Endothelial cell of umbilical vein (primary cell): ENCODE measurements around the gene WASHC2A. TPM values are rescaled to one million over a fixed set of nuclear protein-coding genes. Genes with fewer than 3 reads are reported as not detected.
"Not testable (repeated sequence)": the region's sequence is repeated elsewhere in the genome, so short reads cannot be mapped to it uniquely, and the experiment has no call there.

Source experiments
- BruUV-seq: library from RNA; stranded (reverse); fragments of 400-500 nt; replicated peaks from 2 replicates; lab custom pipeline; 2021; lab: Mats Ljungman, UMichigan
- CTCF ChIA-PET: fragments of 300-600, 350-600 bp; sonication (Branson Sonifier 250); formaldehyde crosslinking; loops from one replicate; lab custom pipeline; 2021; ENCODE audit warnings: antibody characterized with exemption, inconsistent platforms; lab: Charles Lee
- POLR2A ChIA-PET: fragments of 300-600, 350-600 bp; sonication (Branson Sonifier 250); formaldehyde crosslinking; loops from one replicate; lab custom pipeline; 2021; ENCODE audit warnings: antibody characterized with exemption, inconsistent platforms; lab: Charles Lee
- DNase-seq: peaks from one replicate; pipeline ENCODE4 v3.0.0-alpha.2; 2011; ENCODE audit warnings: low read depth, low spot score
- FAIRE-seq: peaks from 2 replicates; lab custom pipeline; 2011; peaks lifted over from hg19 to GRCh38; lab: Jason Lieb, UNC
- H2AFZ ChIP-seq: 2 replicates; pipeline ENCODE4 v1.6.0; 2012; ENCODE audit warnings: low read depth, low read length, control low read depth, inconsistent platforms
- H3K27ac ChIP-seq: 2 replicates; pipeline ENCODE4 v1.5.1; 2011; ENCODE audit warnings: low read depth, mild to moderate bottlenecking, control low read depth, low read length, moderate library complexity; ENCODE audit not compliant: insufficient read depth
- H3K27me3 ChIP-seq, 2 experiments: 2 replicates each; pipeline versions ENCODE4 v1.6.0 to v1.6.1; 2011; ENCODE audit warnings: low read length in 2 of 2, mixed read lengths in 1 of 2; ENCODE audit not compliant: control insufficient read depth in 2 of 2, insufficient read depth in 2 of 2
- H3K36me3 ChIP-seq, 2 experiments: 2 replicates in 1 of 2; 3 replicates in 1 of 2; pipeline ENCODE4 v1.5.1; 2011; ENCODE audit warnings: low read length in 2 of 2, mild to moderate bottlenecking in 1 of 2, moderate library complexity in 1 of 2; ENCODE audit not compliant: control insufficient read depth in 2 of 2, insufficient read depth in 2 of 2; ENCODE audit errors: extremely low read depth in 1 of 2
- H3K4me1 ChIP-seq: 3 replicates; pipeline ENCODE4 v1.5.1; 2011; ENCODE audit warnings: mild to moderate bottlenecking, low read length; ENCODE audit not compliant: control insufficient read depth, insufficient read depth; ENCODE audit errors: extremely low read depth
- H3K4me2 ChIP-seq: 2 replicates; pipeline ENCODE4 v1.6.1; 2011; ENCODE audit warnings: low read length, control low read depth, mixed read lengths; ENCODE audit not compliant: insufficient read depth
- H3K4me3 ChIP-seq, 3 experiments: fragments of 200-600 bp in 1 of 3; sonication (generic), shearing (Covaris generic) in 1 of 3; replicated peaks in 1 of 3; 2 replicates each; pipeline ENCODE4 v1.5.1; 2011 to 2016; ENCODE audit warnings: control low read depth in 3 of 3, low read length in 3 of 3, mild to moderate bottlenecking in 2 of 3, inconsistent platforms in 1 of 3, low read depth in 1 of 3, moderate library complexity in 1 of 3; ENCODE audit not compliant: insufficient read depth in 1 of 3
- H3K79me2 ChIP-seq: 2 replicates; pipeline ENCODE4 v1.6.0; 2012; ENCODE audit warnings: low read length, inconsistent platforms; ENCODE audit not compliant: control insufficient read depth, insufficient read depth
- H3K9ac ChIP-seq: replicated peaks from 2 replicates; pipeline ENCODE3; 2011; ENCODE audit warnings: low read length, control low read depth; ENCODE audit not compliant: insufficient read depth; ENCODE audit errors: extremely low read depth
- H3K9me1 ChIP-seq: replicated peaks from 3 replicates; pipeline ENCODE4 v1.6.0; 2011; ENCODE audit warnings: mild to moderate bottlenecking, low read length; ENCODE audit not compliant: control insufficient read depth, insufficient read depth; ENCODE audit errors: extremely low read depth
- H3K9me3 ChIP-seq: replicated peaks from 2 replicates; pipeline ENCODE4 v1.5.1; 2012; ENCODE audit warnings: low read length, inconsistent platforms; ENCODE audit not compliant: control insufficient read depth, insufficient read depth
- H4K20me1 ChIP-seq: replicated peaks from 2 replicates; pipeline ENCODE3; 2011; ENCODE audit warnings: mild to moderate bottlenecking, low read length; ENCODE audit not compliant: control insufficient read depth, insufficient read depth; ENCODE audit errors: extremely low read depth
- dilution Hi-C: fragments of 300-500 bp; cut with MboI; formaldehyde crosslinking; loops from one replicate; pipeline ENCODE4 v1.15.0; 2019; ENCODE audit warnings: low sequenced_read_pairs; ENCODE audit not compliant: extremely low pct_ligation_motif_present
- intact Hi-C: fragments of 100-400 bp; cut with micrococcal nuclease; formaldehyde crosslinking; loops from one replicate; pipeline ENCODE4 v1.10.0; 2022
- polyA plus RNA-seq, 4 experiments: library from polyadenylated mRNA; depleted of rRNA in 3 of 4; stranded (reverse) in 3 of 4; unstranded in 1 of 4; fragments of >200 nt; gene quantifications; 2 replicates each; pipeline versions ENCODE4 v1.2.1 to v1.2.3, GENCODE V29; 2011 to 2012; ENCODE audit warnings: missing spikeins in 1 of 4
- total RNA-seq: library from RNA; stranded (reverse); gene quantifications from 2 replicates; pipeline ENCODE4 v1.2.3, GENCODE V29; 2021

WASHC2A gene
- total and polyA plus RNA-seq, 2 donors (not counting 3 experiments of a cell fraction or from before 2014, with no cell fraction given) = 15.1 to 50.1 TPM

GRCh38 chr10:50101747-50102146 is 34.0 kb downstream of the WASHC2A start:
- H2AFZ ChIP-seq, H3K9ac ChIP-seq, DNase-seq, POLR2A ChIA-PET, H3K36me3 ChIP-seq, FAIRE-seq, H3K4me3 ChIP-seq, CTCF ChIA-PET, H4K20me1 ChIP-seq, H3K4me2 ChIP-seq, intact Hi-C loops, H3K9me3 ChIP-seq, H3K27me3 ChIP-seq, BruUV-seq, H3K27ac ChIP-seq, H3K4me1 ChIP-seq, H3K79me2 ChIP-seq, H3K9me1 ChIP-seq, dilution Hi-C loops: not testable (repeated sequence)

DNA sequence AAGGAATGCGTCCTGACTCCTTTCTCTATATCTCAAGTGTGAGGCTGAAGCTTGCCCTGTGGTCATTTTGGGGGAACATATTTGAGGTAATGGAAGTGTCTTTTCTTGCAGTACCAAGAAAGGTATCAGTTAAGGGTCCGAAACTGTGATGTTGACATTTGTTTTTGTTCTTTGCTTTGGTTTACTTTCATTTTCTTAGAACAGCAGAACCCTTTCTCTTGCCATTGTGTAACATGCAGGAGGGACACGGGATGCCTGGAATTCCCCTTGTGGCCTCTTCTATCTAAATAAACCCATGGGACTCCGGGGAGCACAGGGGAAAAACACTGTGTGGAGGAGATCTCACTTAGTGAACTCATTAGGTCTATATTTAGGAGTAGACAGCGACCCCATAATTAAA is 34.5 kb downstream of the WASHC2A start:
- H3K4me2 ChIP-seq, H3K27ac ChIP-seq, POLR2A ChIA-PET, DNase-seq, CTCF ChIA-PET, H3K27me3 ChIP-seq, FAIRE-seq, H3K9me1 ChIP-seq, dilution Hi-C loops, H3K79me2 ChIP-seq, intact Hi-C loops, H3K9ac ChIP-seq, BruUV-seq, H2AFZ ChIP-seq, H3K36me3 ChIP-seq, H3K9me3 ChIP-seq, H4K20me1 ChIP-seq, H3K4me3 ChIP-seq, H3K4me1 ChIP-seq: not testable (repeated sequence)

- H3K4me2 ChIP-seq, H3K9ac ChIP-seq, H3K27ac ChIP-seq, BruUV-seq, H2AFZ ChIP-seq, H3K36me3 ChIP-seq, CTCF ChIA-PET, H3K9me3 ChIP-seq, dilution Hi-C loops, FAIRE-seq, H3K79me2 ChIP-seq, H3K4me3 ChIP-seq, POLR2A ChIA-PET, H3K27me3 ChIP-seq, H3K4me1 ChIP-seq, H4K20me1 ChIP-seq, H3K9me1 ChIP-seq, intact Hi-C loops, DNase-seq: not testable (repeated sequence)
These were observed 41.4 kb downstream of the WASHC2A start for GRCh38 chr10:50108999-50109698.

DNA sequence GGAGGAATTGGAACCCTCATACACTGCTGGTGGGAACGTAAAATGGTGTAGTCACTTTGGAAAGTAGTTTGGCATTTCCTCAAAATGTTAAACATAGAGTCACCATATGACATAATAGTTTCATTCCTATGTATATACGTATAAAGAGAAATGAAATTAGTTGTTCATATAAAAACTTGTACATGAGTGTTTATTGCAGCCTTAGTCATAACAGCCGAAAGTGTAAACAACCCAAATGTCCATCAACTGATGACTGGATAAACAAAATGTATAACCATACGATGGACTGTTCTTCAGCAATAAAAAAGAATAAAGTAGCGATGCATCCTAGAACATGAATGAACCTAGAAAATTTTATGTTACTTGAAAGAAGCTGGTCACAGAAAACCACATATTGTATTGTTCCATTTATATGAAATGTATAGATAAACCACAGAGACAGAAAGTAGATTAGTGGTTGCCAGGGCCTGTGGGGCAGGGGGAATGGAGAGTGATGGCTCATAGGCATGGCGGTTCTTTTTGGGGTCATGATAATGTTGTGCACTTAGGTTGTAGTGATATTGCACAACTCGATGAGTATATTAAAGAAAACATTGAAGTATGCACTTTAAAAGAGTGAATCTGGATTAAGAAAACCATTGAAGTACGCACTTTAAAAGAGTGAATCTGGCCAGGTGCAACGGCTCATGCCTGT is 44.8 kb downstream of the WASHC2A start:
- DNase-seq, H3K9ac ChIP-seq, intact Hi-C loops, dilution Hi-C loops, POLR2A ChIA-PET, H3K36me3 ChIP-seq, H3K4me2 ChIP-seq, H3K27me3 ChIP-seq, CTCF ChIA-PET, H4K20me1 ChIP-seq, FAIRE-seq, H3K79me2 ChIP-seq, H2AFZ ChIP-seq, H3K9me3 ChIP-seq, H3K4me1 ChIP-seq, H3K9me1 ChIP-seq, H3K4me3 ChIP-seq, BruUV-seq, H3K27ac ChIP-seq: not testable (repeated sequence)
